GM18511 (cell line): ENCODE measurements around the gene DUSP1.
A peak's percentile ranks its signal among the peaks of the same experiment; 100 is the strongest.

ENCODE experiments used
- ATAC-seq: cut with Tn5 transposase; IDR thresholded peaks from one replicate; pipeline ENCODE4 v1.9.1; 2021; ENCODE audit warnings: mild to moderate bottlenecking, moderate library complexity; ENCODE audit not compliant: unreplicated experiment

The DUSP1 gene

GRCh38 chr5:172765766-172766286 lies 5.2 kb downstream of the DUSP1 start:
- ATAC-seq: no peak

GRCh38 chr5:172764861-172765765 lies 5.9 kb downstream of the DUSP1 start:
- ATAC-seq: peak; percentile 94

GRCh38 chr5:172763120-172763464 lies 7.9 kb downstream of the DUSP1 start:
- ATAC-seq: no peak

- ATAC-seq: no peak
These were observed 8.5 kb downstream of the DUSP1 start for GRCh38 chr5:172762214-172763119.

GRCh38 chr5:172760959-172761358 lies 10.0 kb downstream of the DUSP1 start:
- no peak for ATAC-seq

GRCh38 chr5:172760136-172760535 lies 10.9 kb downstream of the DUSP1 start:
- no peak for ATAC-seq

GRCh38 chr5:172758834-172759149 lies 12.2 kb downstream of the DUSP1 start:
- ATAC-seq: no peak

GRCh38 chr5:172758077-172758833 lies 12.7 kb downstream of the DUSP1 start:
- ATAC-seq: no peak

GRCh38 chr5:172757394-172758010 lies 13.5 kb downstream of the DUSP1 start:
- no peak for ATAC-seq

GRCh38 chr5:172756764-172757393 lies 14.1 kb downstream of the DUSP1 start:
- ATAC-seq: no peak

GRCh38 chr5:172754596-172755356 lies 16.2 kb downstream of the DUSP1 start:
- no peak for ATAC-seq

GRCh38 chr5:172753101-172753500 lies 17.9 kb downstream of the DUSP1 start:
- ATAC-seq: no peak

- no peak for ATAC-seq
These were observed 19.1 kb downstream of the DUSP1 start for GRCh38 chr5:172751761-172752510.

- ATAC-seq: no peak
These were observed 20.9 kb downstream of the DUSP1 start for GRCh38 chr5:172749881-172750633.

- no peak for ATAC-seq
These were observed 21.9 kb downstream of the DUSP1 start for GRCh38 chr5:172749076-172749475.

- no peak for ATAC-seq
These were observed 22.6 kb downstream of the DUSP1 start for GRCh38 chr5:172748341-172748843.

- ATAC-seq: no peak
These were observed 23.5 kb downstream of the DUSP1 start for GRCh38 chr5:172747471-172747870.

- ATAC-seq: no peak
These were observed 24.3 kb downstream of the DUSP1 start for GRCh38 chr5:172746725-172747124.
